AG04449 (cell line): ENCODE data around the gene BDNF.
"Not testable (repeated sequence)": the region's sequence is repeated elsewhere in the genome, so short reads cannot be mapped to it uniquely, and the experiment has no call there.

Experiments used
- CTCF ChIA-PET: fragments of 350-600 bp; formaldehyde crosslinking; extraction: SDS; loops from one replicate; lab custom pipeline; 2021; ENCODE audit warnings: antibody characterized with exemption; lab: Yijun Ruan, JAX
- POLR2A ChIA-PET: fragments of 400-600, 350-600 bp; formaldehyde crosslinking; extraction: SDS; loops from one replicate; lab custom pipeline; 2020; ENCODE audit warnings: antibody characterized with exemption, inconsistent platforms; lab: Yijun Ruan, JAX
- DNase-seq: peaks from one replicate; pipeline ENCODE4 v3.0.0-alpha.2; 2010; ENCODE audit warnings: low read depth, low spot score
- H3K4me3 ChIP-seq: 2 replicates; pipeline ENCODE4 v1.5.1; 2011; ENCODE audit warnings: low read depth, mild to moderate bottlenecking, control low read depth, low read length
- TF ChIP-seq, protein P1 (sequence below): IDR thresholded peaks from one replicate; pipeline ENCODE4 v1.5.1; 2011; ENCODE audit warnings: mild to moderate bottlenecking, moderate library complexity, low read length, control low read depth, inconsistent platforms; ENCODE audit not compliant: insufficient read depth; ENCODE audit errors: missing control alignments

BDNF gene

DNA sequence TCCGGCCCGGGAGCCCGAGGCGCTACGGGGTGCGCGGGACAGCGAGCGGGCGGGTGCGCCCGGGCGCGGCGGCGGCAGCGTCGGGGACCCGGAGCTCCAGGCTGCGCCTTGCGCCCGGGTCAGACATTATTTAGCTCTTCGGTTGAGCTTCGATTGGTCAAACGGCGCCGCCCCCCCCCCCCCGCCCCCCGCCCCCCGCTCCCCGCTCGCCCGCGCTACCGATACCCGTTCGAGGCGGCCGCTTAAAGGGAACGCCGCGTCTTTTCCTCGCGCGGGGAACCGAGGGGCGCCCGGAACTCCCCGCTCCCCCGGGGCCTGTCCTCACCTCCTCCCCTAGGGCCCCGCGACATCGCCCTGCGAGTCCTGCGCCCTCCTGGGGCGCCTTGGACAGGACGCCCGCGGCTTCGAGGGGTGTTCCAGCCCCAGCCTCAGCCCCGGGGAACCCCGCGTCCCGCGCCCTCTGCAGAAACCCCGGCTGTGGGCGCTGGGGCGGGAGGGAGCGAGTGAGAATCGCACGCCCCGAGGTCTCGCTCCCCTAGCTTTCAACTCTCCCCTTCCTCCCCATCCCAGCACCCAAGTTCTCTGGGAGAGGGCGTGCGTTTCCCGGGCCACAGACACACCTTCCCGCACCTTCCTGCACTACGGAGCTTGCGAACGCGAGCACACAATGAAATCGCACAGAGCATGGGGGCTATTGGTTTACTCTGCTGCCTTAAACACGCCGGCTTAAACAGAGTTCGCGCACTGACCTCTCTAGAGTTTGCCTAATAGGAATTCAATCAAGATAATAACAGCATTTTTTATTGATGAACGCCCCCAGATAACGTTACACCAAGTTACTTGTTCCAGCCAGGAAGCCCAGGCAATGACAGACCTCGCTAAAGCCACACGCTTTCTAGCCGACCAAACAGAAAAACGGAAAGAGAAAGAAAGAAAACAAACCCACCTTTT, at the start of gene BDNF:
TSS of gene BDNF (minus strand) at position 105 of the 951 bp plus-strand sequence. CDS start 41,891 bp downstream, outside the sequence.
- CTCF ChIA-PET = interaction anchor here (1.0 to 9.1 kb wide), 18 partner anchors 10 to 1643 kb away, joined by 3 to 132 read pairs (median 5); no protein-coding TSS in a partner anchor
- no peak for DNase-seq

DNA sequence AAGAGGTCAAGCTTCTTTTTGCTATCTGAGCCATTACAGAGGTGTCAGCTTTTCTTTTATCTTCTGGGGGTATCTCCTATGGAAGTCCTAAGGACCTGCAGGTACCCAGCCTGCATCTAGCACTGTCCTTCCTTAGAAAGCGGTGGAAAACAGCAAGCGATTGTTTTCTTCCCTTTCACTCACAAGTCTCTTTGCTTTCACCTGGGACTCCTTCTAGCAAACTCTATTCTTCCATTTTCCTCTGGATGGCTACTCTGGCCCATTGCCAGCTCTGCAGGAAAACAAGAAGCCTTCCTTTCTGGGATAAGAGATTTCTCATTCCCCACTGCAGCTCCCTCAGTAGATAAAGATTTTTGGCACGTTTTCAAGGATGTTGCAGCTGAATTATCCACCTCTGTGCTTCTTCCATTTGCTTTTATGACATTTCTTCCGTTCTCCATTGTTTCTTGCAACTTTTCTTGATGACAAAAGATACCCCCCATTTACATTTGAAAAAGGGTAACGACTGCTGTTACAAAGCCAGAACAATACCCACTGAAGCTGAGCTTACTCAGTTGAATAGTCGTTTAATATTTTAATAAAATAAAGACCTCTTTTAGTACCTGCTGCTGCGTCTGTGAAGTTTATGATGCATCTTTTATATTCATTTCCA, 40.2 kb upstream of the BDNF start:
- H3K4me3 ChIP-seq = no peak overlapping the region
- ChIA-PET CTCF (no interaction called here), POLR2A (no interaction called here)
- no peak for DNase-seq
- TF ChIP-seq, protein P1, sequence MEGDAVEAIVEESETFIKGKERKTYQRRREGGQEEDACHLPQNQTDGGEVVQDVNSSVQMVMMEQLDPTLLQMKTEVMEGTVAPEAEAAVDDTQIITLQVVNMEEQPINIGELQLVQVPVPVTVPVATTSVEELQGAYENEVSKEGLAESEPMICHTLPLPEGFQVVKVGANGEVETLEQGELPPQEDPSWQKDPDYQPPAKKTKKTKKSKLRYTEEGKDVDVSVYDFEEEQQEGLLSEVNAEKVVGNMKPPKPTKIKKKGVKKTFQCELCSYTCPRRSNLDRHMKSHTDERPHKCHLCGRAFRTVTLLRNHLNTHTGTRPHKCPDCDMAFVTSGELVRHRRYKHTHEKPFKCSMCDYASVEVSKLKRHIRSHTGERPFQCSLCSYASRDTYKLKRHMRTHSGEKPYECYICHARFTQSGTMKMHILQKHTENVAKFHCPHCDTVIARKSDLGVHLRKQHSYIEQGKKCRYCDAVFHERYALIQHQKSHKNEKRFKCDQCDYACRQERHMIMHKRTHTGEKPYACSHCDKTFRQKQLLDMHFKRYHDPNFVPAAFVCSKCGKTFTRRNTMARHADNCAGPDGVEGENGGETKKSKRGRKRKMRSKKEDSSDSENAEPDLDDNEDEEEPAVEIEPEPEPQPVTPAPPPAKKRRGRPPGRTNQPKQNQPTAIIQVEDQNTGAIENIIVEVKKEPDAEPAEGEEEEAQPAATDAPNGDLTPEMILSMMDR = no peak

More for the DNA sequence above, at the start of gene BDNF:
- H3K4me3 ChIP-seq = peak within 1 kb of the TSS; percentile 89
- POLR2A ChIA-PET = interaction anchor here (0.8 to 3.6 kb wide), 12 partner anchors 16 to 1634 kb away, joined by 3 to 35 read pairs (median 4); partner anchors contain the start of genes KIF18A and METTL15
- TF ChIP-seq, protein P1 = peak; percentile 0

DNA sequence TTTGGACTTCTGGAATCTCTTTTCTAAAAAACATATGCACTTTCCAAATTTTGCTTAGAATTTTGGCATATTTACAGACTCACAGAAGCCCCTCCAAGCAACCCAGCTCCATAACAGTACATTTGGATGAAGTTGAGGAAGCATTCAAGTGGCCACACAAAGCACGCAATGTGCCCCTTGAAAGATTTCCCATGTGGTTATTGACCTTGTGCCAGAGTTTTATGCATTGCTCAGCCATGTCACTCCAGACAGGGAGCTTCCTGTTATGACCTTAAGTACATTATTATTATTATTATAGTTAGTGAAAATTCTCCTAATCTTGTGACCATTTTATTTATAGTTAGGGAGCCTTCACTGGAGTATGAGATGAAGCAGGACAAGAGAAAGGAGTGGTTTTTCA, 35.0 kb upstream of the BDNF start:
- POLR2A ChIA-PET = no interaction called here
- TF ChIP-seq, protein P1 = no peak
- no peak for DNase-seq
- CTCF ChIA-PET = interaction anchor here (1.0 kb wide), 1 partner anchor 10 kb away, joined by 3 read pairs; no protein-coding TSS in a partner anchor
- no peak overlapping the region for H3K4me3 ChIP-seq

DNA sequence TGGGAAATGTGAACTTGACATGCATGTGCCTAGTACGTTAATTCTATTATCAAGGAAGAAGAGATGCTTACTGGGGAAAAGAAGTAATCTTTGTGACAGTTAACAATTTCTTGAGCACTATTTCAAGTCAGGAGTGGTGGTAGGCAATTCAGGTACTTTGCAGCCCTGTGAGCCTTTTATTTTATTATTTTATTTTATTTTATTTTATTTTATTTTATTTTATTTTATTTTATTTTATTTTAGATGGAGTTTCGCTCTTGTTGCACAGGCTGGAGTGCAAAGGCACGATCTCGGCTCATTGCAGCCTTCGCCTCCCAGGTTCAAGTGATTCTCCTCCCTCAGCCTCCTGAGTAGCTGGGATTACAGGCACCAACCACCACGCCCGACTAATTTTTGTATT, 31.5 kb upstream of the BDNF start:
- DNase-seq, H3K4me3 ChIP-seq, POLR2A ChIA-PET: not testable (repeated sequence)
- CTCF ChIA-PET = interaction anchor here (0.5 to 2.6 kb wide), 2 partner anchors 12 to 52 kb away, joined by 3 to 8 read pairs; no protein-coding TSS in a partner anchor

DNA sequence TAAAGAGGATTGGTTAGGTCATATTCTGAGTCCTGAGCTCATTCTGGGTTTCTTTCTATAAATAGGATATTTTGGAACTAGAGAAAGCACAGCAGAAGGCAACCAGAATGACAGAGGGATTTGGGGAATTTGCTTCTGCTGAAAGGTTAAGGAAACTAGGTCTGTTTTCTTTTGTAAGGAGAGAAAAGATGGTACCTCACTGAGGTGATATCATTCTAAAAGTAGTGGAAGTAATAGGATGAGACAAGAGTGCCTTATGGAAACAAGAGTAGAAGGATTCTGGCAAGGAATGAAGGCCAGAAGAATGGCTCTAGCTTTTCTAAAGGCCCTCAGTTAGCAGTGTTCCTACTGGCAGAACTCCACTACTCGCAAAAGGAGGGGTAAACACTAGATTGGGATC, 26.7 kb upstream of the BDNF start:
- TF ChIP-seq, protein P1 = no peak
- CTCF ChIA-PET = no interaction called here
- POLR2A ChIA-PET = no interaction called here
- DNase-seq = no peak
- no peak overlapping the region for H3K4me3 ChIP-seq

DNA sequence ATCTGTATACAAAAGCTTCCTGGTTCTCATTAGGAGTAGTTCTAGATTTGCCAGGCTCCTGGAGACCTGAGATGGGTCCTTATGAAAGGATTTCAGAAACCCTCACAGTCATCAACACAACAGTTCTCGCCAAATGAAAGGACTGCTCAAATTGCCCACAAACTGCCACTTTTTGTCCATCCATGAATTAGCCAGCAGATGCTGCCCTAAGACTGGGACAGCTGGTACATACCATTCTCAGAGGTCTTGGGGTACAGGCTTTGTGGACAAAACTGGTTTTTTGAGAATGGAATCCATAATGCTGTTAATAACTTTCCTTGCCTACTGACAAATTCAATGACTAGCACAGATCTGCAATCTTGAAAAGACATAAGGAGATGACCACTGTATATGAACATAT, 23.4 kb upstream of the BDNF start:
- POLR2A ChIA-PET = no interaction called here
- TF ChIP-seq, protein P1 = peak; percentile 26
- DNase-seq = no peak
- CTCF ChIA-PET = interaction anchor here (0.7 to 1.0 kb wide), 3 partner anchors 21 to 211 kb away, joined by 3 read pairs; no protein-coding TSS in a partner anchor
- H3K4me3 ChIP-seq = no peak overlapping the region
